DOHH2 (cell line): ENCODE measurements around the gene URM1.

Source experiments
- H3F3A ChIP-seq: fragments of 200-600 bp; sonication (generic), shearing (Covaris generic); 2 replicates; pipeline ENCODE4 v1.6.0; 2016; ENCODE audit warnings: antibody characterized with exemption, mild to moderate bottlenecking; ENCODE audit not compliant: control insufficient read depth, insufficient read depth
- H3K27ac ChIP-seq: fragments of 200-600 bp; sonication (generic); 2 replicates; pipeline ENCODE4 v1.5.1; 2014; ENCODE audit warnings: low read depth, mild to moderate bottlenecking, low read length, moderate library complexity
- H3K27me3 ChIP-seq: fragments of 200-600 bp; sonication (generic); 2 replicates; pipeline ENCODE4 v1.6.1; 2014; ENCODE audit warnings: mild to moderate bottlenecking, low read length, mixed read lengths; ENCODE audit not compliant: control insufficient read depth
- H3K36me3 ChIP-seq: fragments of 200-600 bp; sonication (generic); 2 replicates; pipeline ENCODE4 v1.6.1; 2014; ENCODE audit warnings: mild to moderate bottlenecking, low read length, moderate library complexity, mixed read lengths; ENCODE audit not compliant: control insufficient read depth
- H3K4me1 ChIP-seq: fragments of 200-600 bp; sonication (generic); 2 replicates; pipeline ENCODE4 v1.6.1; 2014; ENCODE audit warnings: mild to moderate bottlenecking, low read length, mixed read lengths; ENCODE audit not compliant: control insufficient read depth
- H3K4me2 ChIP-seq: fragments of 200-600 bp; sonication (generic); 2 replicates; pipeline ENCODE4 v1.6.0; 2014; ENCODE audit warnings: mild to moderate bottlenecking, low read length, moderate library complexity
- H3K4me3 ChIP-seq: fragments of 200-600 bp; sonication (generic); 2 replicates; pipeline ENCODE4 v1.5.1; 2014; ENCODE audit warnings: mild to moderate bottlenecking, low read length, mixed read lengths
- H3K79me2 ChIP-seq: fragments of 200-600 bp; sonication (generic); 2 replicates; pipeline ENCODE4 v1.6.1; 2014; ENCODE audit warnings: mild to moderate bottlenecking, low read length, mixed read lengths; ENCODE audit not compliant: control insufficient read depth
- H3K9me2 ChIP-seq: fragments of 200-600 bp; sonication (generic); replicated peaks from 2 replicates; pipeline ENCODE4 v1.6.1; 2014; ENCODE audit warnings: mild to moderate bottlenecking, low read length, mixed read lengths; ENCODE audit not compliant: control insufficient read depth
- H3K9me3 ChIP-seq: fragments of 200-600 bp; sonication (generic); 2 replicates; pipeline ENCODE4 v1.6.1; 2014; ENCODE audit warnings: antibody characterized with exemption, low read length, mixed read lengths; ENCODE audit not compliant: control insufficient read depth, insufficient read depth
- H4K20me1 ChIP-seq: fragments of 200-600 bp; sonication (generic); 2 replicates; pipeline ENCODE4 v1.6.0; 2014; ENCODE audit warnings: low read depth, mild to moderate bottlenecking, antibody characterized with exemption, low read length, moderate library complexity; ENCODE audit not compliant: control insufficient read depth, insufficient read depth
- EZH2phosphoT487 ChIP-seq: fragments of 200-600 bp; sonication (generic); IDR thresholded peaks from 2 replicates; pipeline ENCODE4 v1.6.1; 2017; ENCODE audit warnings: borderline replicate concordance, mild to moderate bottlenecking, antibody characterized with exemption, low read length, moderate library complexity, mixed read lengths
- TF ChIP-seq, protein P1 (sequence below): fragments of 200-600 bp; sonication (generic); IDR thresholded peaks from one replicate; pipeline ENCODE4 v1.5.1; 2014; ENCODE audit warnings: antibody characterized with exemption, mild to moderate bottlenecking, low read depth, low read length; ENCODE audit not compliant: poor library complexity, severe bottlenecking

The URM1 gene

GRCh38 chr9:128392302-128393144, 21.3 kb downstream of the URM1 start:
- H3K27me3 ChIP-seq = peaks cover 5% of the 10 kb centered on the region; the same call in 1 of the 2 replicates
- no peak for TF ChIP-seq EZH2phosphoT487
- TF ChIP-seq, protein P1, sequence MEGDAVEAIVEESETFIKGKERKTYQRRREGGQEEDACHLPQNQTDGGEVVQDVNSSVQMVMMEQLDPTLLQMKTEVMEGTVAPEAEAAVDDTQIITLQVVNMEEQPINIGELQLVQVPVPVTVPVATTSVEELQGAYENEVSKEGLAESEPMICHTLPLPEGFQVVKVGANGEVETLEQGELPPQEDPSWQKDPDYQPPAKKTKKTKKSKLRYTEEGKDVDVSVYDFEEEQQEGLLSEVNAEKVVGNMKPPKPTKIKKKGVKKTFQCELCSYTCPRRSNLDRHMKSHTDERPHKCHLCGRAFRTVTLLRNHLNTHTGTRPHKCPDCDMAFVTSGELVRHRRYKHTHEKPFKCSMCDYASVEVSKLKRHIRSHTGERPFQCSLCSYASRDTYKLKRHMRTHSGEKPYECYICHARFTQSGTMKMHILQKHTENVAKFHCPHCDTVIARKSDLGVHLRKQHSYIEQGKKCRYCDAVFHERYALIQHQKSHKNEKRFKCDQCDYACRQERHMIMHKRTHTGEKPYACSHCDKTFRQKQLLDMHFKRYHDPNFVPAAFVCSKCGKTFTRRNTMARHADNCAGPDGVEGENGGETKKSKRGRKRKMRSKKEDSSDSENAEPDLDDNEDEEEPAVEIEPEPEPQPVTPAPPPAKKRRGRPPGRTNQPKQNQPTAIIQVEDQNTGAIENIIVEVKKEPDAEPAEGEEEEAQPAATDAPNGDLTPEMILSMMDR = no peak
- H4K20me1 ChIP-seq = no peaks in the 10 kb centered on the region
- H3K4me1 ChIP-seq = no peaks in the 10 kb centered on the region
- H3K27ac ChIP-seq = no peak overlapping the region
- H3F3A ChIP-seq = no peaks in the 10 kb centered on the region
- H3K36me3 ChIP-seq = peaks cover 23% of the 10 kb centered on the region
- no peaks in the 10 kb centered on the region for H3K79me2 ChIP-seq
- no peaks in the 10 kb centered on the region for H3K9me3 ChIP-seq
- H3K4me2 ChIP-seq = no peak overlapping the region
- no peaks in the 10 kb centered on the region for H3K9me2 ChIP-seq
- H3K4me3 ChIP-seq = no peak overlapping the region

- Histone ChIP-seq H3K27me3 (peaks cover 8% of the 10 kb centered on the region; the same call in 1 of the 2 replicates), H4K20me1 (no peaks in the 10 kb centered on the region)
Observed at GRCh38 chr9:128393145-128393775, 22.1 kb downstream of the URM1 start.

DNA sequence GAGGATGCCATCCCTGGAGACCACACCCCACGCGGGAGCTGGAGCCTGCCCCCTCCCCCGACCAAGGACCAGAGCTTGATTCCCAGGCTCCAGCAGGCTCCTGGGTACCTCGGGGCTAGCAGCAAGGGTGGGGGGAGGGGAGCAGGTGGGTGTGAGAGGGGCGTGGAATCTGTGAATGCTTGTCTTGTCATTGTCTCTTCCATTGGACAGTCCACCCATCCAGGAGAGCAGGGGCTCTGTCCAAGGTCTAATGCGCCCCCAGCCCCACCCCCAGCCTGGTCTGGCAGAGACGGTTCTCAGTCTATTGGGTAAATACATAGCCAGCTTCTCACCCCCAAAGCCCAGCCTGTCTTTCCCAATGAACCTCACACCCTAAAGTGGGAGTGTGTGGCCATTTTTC, 22.8 kb downstream of the URM1 start:
- no peaks in the 10 kb centered on the region for H3K79me2 ChIP-seq
- no peak overlapping the region for H3K27ac ChIP-seq
- no peak overlapping the region for H3K4me2 ChIP-seq
- H3K9me2 ChIP-seq = no peaks in the 10 kb centered on the region
- H3K27me3 ChIP-seq = peaks cover 8% of the 10 kb centered on the region; the same call in 1 of the 2 replicates
- no peaks in the 10 kb centered on the region for H4K20me1 ChIP-seq
- H3K9me3 ChIP-seq = no peaks in the 10 kb centered on the region
- H3K4me1 ChIP-seq = no peaks in the 10 kb centered on the region
- TF ChIP-seq EZH2phosphoT487 = no peak
- TF ChIP-seq, protein P1 = no peak
- peaks cover 9% of the 10 kb centered on the region for H3K36me3 ChIP-seq
- no peaks in the 10 kb centered on the region for H3F3A ChIP-seq
- H3K4me3 ChIP-seq = no peak overlapping the region

More at GRCh38 chr9:128393145-128393775, 22.1 kb downstream of the URM1 start:
- TF ChIP-seq, protein P1 = no peak
- TF ChIP-seq EZH2phosphoT487 = no peak
- Histone ChIP-seq H3K4me3 (no peak overlapping the region), H3K4me1 (no peaks in the 10 kb centered on the region), H3K4me2 (no peak overlapping the region), H3K9me2 (no peaks in the 10 kb centered on the region), H3K9me3 (no peaks in the 10 kb centered on the region), H3F3A (no peaks in the 10 kb centered on the region), H3K27ac (no peak overlapping the region), H3K36me3 (peaks cover 16% of the 10 kb centered on the region), H3K79me2 (no peaks in the 10 kb centered on the region)
